Activated T-cell treated with anti-CD3 and anti-CD28 coated beads, Interleukin-2, amount 50 U/mL, for 48 hours (primary cell): Measurements from ENCODE around the gene ODF2.
A peak's percentile ranks its signal among the peaks of the same experiment; 100 is the strongest.

Experiments
- DNase-seq, 2 experiments: peaks; one replicate each; pipeline ENCODE4 v3.0.0-alpha.2; 2020

ODF2 gene

GRCh38 chr9:128540634-128541360, 85.0 kb downstream of the ODF2 start:
- no peak for DNase-seq

DNA sequence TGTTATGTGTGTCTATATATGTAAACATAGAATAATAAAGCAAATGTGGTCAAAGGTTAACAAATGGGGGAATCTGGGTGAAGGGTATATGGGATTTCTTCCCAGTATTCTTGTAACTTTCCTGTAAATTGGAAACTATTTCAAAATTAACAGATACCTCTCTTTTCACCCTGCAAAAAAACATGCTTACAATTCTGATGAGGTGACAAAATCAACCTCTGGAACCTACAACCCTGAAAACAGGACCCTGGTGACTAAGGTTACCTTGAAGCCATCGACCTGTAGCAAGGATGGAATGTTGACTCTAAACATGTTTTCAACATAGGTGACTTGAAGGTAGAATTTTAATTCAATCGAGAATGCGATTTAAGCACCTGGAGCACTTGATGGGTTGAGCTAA, 90.7 kb downstream of the ODF2 start:
- no peak for DNase-seq

- DNase-seq: no peak
Observed at GRCh38 chr9:128548876-128549275, 93.1 kb downstream of the ODF2 start.

- peak; percentile 53 to 62 for DNase-seq
Observed at GRCh38 chr9:128550226-128550625, 94.4 kb downstream of the ODF2 start.
